ENCODE results near the gene RIN3. TPM values are rescaled to one million over a fixed set of nuclear protein-coding genes. Genes with fewer than 3 reads are reported as not detected.

RIN3 gene
- total RNA-seq, 1 experiment from 2014 or later, result 1.5 TPM

DNA sequence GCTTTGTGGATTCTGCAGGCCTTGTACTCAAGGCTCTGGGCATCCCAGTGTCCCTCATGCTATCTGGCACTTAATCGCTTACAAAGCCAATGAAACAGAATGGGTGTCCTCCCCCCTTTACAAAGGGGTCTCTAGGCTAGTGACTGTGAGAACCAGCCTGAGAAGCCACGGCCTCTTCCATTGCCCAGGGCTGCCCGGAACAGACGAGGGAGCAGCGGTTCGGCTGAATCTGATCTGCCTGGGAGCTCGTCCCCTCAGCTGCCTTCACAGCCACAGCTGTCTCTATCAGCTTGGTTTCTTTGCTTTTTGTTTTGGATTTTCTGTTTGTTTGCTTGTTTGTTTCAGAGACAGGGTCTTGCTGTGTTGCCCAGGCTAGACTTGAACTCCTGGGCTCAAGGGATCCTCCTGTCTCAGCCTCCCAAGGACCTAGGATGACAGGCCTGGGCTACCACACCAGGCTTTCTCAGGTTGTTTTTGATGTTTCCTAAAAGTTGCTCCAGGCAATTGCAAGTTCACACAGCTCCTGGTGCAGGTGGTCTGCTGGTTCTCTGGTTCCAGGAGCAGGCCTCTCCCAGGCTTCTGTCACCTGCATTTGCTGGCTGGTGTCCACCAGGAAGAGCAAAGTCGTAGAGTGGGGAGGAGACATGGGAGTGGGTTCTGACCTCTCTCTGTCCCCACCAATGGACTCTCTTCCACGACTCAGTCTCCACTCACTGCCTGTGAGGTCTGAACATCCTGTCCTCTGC lies 10.9 kb upstream of the RIN3 start:
- Histone ChIP-seq H3K4ac (ENCODE audit: low read depth, low read length) (no peak overlapping the region), H3K23me2 (ENCODE audit: insufficient read length, low read depth, low read length, poor library complexity, severe bottlenecking) (no peaks in the 10 kb centered on the region), H2BK20ac (ENCODE audit: low read depth, low read length, poor library complexity, severe bottlenecking) (no peak overlapping the region), H2AFZ (ENCODE audit: low read length) (no peak overlapping the region), H3K4me2 (ENCODE audit: insufficient read depth, insufficient read length, low read length) (no peak overlapping the region), H4K91ac (ENCODE audit: insufficient read length, low read depth, low read length) (no peak overlapping the region), H3K27ac (ENCODE audit: insufficient read length, low read depth, low read length) (no peak overlapping the region), H3K79me2 (ENCODE audit: insufficient read depth, low read length) (no peaks in the 10 kb centered on the region), H3K23ac (ENCODE audit: insufficient read length, low read depth, low read length) (no peak overlapping the region), H2BK5ac (ENCODE audit: insufficient read length, low read length) (no peak overlapping the region), H3K79me1 (ENCODE audit: insufficient read depth, low read depth, low read length, poor library complexity, severe bottlenecking) (no peaks in the 10 kb centered on the region), H3K56ac (ENCODE audit: insufficient read length, low read depth, low read length) (no peak overlapping the region), H2BK12ac (ENCODE audit: insufficient read length, low read depth, low read length) (no peak overlapping the region), H3K9ac (ENCODE audit: extremely low read depth, insufficient read length, low read length) (no peak overlapping the region), H3T11ph (ENCODE audit: low read length) (no peak overlapping the region), H2BK120ac (ENCODE audit: low read depth, low read length, poor library complexity, severe bottlenecking) (no peak overlapping the region), H4K20me1 (ENCODE audit: control insufficient read depth, insufficient read depth, insufficient read length) (no peaks in the 10 kb centered on the region), H3K14ac (ENCODE audit: insufficient read depth, low read length) (no peak overlapping the region), H2AK5ac (ENCODE audit: insufficient read length, low read length) (no peak overlapping the region), H3K27me3 (ENCODE audit: insufficient read depth, low read length) (no peaks in the 10 kb centered on the region), H4K5ac (ENCODE audit: insufficient read length, low read depth, low read length) (no peak overlapping the region), H3K4me1 (ENCODE audit: insufficient read depth, low read length) (no peaks in the 10 kb centered on the region; the same call in 1 of the 2 replicates), H3K9me3 (ENCODE audit: control insufficient read depth, low read depth, low read length) (no peaks in the 10 kb centered on the region), H4K8ac (replicated peaks; ENCODE audit: insufficient read length, low read depth, low read length) (no peak overlapping the region), H2BK15ac (ENCODE audit: low read depth, low read length) (no peak overlapping the region), H3K18ac (ENCODE audit: insufficient read length, low read depth, low read length) (no peak overlapping the region)
- WGBS (ENCODE audit: extremely low coverage, insufficient read length, low lambda C conversion rate), result no CpG with 5 or more reads among the region's 9 CpGs
- peaks cover 13 to 15% of the 10 kb centered on the region in 2 experiments for H3K4me1 Mint-ChIP-seq
- TF ChIP-seq, protein P1, sequence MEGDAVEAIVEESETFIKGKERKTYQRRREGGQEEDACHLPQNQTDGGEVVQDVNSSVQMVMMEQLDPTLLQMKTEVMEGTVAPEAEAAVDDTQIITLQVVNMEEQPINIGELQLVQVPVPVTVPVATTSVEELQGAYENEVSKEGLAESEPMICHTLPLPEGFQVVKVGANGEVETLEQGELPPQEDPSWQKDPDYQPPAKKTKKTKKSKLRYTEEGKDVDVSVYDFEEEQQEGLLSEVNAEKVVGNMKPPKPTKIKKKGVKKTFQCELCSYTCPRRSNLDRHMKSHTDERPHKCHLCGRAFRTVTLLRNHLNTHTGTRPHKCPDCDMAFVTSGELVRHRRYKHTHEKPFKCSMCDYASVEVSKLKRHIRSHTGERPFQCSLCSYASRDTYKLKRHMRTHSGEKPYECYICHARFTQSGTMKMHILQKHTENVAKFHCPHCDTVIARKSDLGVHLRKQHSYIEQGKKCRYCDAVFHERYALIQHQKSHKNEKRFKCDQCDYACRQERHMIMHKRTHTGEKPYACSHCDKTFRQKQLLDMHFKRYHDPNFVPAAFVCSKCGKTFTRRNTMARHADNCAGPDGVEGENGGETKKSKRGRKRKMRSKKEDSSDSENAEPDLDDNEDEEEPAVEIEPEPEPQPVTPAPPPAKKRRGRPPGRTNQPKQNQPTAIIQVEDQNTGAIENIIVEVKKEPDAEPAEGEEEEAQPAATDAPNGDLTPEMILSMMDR (conservative IDR thresholded peaks at IDR 0.05), result no peak
- H3K4me3 Mint-ChIP-seq, result no peak overlapping the region
- H3K27ac Mint-ChIP-seq, result no peak overlapping the region; a peak in 1 of 7 replicates
- H3K27me3 Mint-ChIP-seq (ENCODE audit: low read depth), result peaks cover 5% of the 10 kb centered on the region
- H3K9me3 Mint-ChIP-seq, result 0 out of 5 replicates have a peak, but pooled peaks cover 0 to 2% of the 10 kb centered on the region in 2 experiments
- DNase-seq, result no peak
- no peaks in the 10 kb centered on the region for H3K36me3 Mint-ChIP-seq (ENCODE audit: insufficient read depth in 1 of 3, low read depth in 3 of 3)
